GM21423 (cell line): ENCODE data around the gene RRP7A.
"Not testable (repeated sequence)": the region's sequence is repeated elsewhere in the genome, so short reads cannot be mapped to it uniquely, and the experiment has no call there.

ENCODE experiments used
- ATAC-seq: cut with Tn5 transposase; IDR thresholded peaks from one replicate; pipeline ENCODE4 v1.9.1; 2021; ENCODE audit warnings: mild to moderate bottlenecking, moderate library complexity; ENCODE audit not compliant: unreplicated experiment

RRP7A gene

DNA sequence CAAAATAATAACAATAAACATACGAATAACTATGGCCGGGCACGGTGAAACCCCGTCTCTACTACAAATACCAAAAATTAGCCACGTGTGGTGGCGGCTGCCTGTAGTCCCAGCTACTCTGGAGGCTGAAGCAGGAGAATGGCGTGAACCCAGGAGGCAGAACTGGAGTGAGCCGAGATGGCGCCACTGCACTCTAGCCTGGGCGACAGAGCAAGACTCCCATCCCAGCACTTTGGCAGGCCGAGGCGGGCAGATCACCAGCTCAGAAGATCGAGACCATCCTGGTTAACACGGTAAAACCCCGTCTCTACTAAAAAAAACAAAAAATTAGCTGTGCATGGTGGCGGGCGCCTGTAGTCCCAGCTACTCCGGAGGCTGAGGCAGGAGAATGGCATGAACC, 17.0 kb upstream of the RRP7A start:
- ATAC-seq, result not testable (repeated sequence)

DNA sequence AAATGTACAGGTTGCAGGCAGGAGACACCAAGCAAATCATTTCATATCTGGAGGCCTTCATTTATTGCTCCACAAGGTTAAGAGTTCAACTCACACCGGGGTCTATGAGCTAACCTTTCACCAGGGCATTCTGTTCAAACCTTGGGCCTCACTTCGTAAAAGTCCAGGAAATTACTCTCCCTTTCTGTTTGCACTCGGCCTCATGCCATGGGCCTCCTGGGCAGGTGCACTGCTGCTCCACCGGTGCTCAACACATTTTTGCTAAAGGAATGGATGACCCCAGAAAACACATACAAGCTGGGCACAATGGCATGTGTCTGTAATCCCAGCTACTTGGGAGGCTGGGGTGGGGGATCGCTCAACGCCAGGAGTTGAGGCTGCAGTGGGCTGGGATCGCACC, 16.6 kb upstream of the RRP7A start:
- ATAC-seq, result no peak

DNA sequence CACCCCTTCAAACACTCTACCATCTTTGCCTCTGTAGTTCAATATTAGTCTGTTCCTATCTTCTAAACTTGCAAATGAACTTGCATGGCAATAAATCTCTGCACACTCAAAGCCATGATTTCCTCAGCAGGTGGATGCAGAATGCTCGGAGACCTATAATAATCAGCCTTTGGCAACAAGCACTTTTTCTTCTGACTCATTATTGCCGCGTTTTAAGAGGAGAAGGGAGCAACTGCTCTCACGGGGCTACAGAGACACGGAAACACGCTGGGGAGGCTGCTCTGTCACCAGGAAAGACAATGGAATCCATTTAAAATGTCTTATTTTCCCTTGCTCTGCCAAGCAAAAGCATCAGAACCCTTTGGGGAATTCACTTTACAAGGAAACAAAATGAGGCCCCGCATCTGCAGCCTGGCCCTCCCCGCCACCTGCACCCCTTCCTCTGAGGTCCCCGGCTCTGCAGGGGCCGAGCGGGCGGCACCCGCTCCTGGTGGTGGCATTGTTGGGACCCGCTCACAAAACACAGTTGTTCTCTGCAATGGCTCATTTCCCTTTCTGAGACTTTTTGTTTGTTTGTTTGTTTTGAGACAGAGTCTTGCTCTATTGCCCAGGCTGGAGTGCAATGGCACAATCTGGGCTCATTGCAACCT, 15.6 kb upstream of the RRP7A start:
- not testable (repeated sequence) for ATAC-seq

DNA sequence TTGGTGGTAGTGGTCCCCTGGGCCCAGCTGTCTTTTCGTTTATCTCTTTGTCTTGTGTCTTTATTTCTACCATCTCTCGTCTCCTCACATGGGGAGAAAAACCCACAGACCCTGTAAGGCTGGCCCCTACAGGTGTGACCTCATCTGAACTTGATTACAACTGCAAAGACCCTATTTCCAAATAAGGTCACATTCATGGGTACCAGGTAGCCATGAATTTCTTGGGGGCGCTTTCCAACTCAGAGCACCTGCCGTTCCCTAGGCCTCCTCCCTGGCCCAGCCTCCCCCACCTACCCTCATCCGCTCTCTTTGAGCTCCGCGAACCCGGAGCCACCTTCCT, 14.0 kb upstream of the RRP7A start:
- no peak for ATAC-seq

DNA sequence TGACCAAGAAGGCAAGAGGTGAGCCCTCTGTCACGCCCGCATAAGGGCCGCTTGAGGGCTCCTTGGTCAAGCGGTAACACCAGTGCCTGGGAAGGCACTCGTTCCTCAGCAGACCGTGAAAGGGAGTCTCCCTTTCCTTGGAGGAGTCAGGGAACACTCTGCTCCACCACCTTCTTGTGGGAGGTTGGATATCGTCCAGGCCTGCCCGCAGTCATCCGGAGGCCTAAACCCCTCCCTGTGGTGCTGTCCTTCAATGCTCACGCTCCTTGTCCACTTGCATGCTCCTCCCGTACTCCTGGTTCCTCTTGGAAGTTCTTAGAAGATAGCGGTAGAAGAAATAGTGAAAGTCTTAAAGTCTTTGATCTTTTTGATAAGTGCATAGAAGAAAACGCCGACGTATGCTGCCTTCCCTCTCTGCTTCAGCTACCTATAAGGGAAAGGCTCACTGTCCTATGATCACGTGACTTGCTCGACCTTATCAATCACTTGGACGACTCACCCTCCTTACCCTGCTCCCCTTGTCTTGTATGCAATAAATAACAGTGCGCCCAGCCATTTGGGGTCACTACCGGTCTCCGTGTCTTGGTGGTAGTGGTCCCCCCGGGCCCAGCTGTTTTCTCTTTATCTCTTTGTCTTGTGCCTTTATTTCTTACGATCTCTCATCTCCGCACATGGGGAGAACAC, 11.9 kb upstream of the RRP7A start:
- ATAC-seq, result not testable (repeated sequence)

DNA sequence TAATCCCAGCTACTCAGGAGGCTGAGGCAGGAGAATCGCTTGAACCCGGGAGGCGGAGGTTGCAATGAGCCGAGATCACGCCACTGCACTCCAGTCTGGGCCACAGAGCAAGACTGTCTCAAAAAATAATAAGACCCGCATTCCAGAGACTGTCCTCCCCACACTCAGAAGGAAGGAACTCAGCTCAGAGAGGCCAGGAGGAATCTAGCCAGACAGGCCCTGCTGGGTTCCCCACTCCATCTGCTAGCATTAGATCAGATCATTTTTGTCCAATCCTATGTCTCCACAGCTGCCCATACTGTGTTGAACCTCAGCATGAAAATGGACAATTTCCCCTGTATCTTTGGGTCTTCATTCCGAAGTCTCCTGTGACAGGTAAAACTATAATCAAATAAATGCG, 9.8 kb upstream of the RRP7A start:
- not testable (repeated sequence) for ATAC-seq

DNA sequence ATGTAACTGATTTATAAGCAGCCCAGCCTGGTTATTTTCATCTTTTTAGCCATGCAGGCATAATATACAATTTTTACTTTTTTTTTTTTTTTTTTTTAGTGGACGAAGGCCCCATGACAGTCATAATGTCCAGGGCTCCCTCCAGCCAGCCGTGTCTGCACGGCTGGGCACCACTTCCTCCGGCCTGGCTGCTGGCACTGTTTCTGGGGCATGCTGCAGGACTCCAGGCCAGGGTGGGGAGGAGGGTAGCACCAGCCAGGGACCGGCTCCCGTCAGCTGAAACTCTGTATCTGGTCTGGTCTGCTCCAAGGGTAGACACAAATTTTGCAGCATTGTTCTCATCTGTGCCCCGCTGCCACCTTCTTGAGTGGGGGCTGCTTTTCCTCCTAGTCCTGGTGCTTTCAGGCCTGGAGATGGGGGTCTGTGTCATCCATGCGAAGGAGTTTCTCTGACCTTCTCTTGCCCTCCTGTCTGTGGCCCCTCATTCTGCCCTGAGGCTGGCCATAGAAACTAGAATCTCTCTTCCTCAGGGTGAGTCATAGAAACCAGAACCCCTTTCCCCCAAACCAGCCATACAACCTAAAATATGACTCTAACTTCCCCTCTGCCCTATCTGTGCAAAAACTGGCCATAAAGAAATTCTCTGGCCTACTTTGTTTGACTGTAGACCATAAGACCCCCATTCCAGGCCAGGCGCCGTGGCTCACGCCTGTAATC, 9.2 kb upstream of the RRP7A start:
- no peak for ATAC-seq

DNA sequence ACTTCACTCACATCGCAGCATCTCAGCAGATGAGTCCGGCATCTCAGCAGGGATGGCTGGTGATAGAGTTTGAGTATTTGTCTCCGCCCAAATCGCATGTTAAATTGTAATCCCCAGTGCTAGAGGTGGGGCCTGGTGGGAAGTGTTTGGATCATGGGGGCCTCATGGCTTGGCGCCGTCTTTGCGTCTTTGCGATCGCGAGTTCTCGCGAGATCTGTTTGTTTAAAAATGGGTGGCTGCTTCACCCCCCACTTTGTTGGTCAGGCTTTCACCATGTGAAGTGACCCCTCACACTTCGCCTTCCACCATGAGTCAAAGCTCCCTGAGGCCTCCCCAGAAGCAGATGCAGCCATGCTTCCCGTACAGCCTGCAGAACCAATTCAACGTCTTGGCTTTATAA, 3.0 kb upstream of the RRP7A start:
- ATAC-seq, result no peak

DNA sequence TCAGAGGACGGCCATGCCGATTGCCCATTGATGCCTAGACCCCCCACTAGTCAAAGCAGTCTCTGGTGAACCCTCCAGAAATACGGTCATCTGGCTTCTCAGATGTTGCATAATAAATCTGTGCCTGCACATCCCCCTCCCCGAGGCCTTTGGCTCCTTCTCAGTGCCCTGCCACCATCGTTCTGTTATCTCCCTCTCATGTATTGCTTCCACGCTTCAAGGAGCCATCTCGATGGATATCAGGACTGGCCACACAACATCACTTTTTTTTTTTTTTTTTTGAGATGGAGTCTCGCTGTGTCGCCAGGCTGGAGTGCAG, 1.6 kb upstream of the RRP7A start:
- ATAC-seq, result no peak

DNA sequence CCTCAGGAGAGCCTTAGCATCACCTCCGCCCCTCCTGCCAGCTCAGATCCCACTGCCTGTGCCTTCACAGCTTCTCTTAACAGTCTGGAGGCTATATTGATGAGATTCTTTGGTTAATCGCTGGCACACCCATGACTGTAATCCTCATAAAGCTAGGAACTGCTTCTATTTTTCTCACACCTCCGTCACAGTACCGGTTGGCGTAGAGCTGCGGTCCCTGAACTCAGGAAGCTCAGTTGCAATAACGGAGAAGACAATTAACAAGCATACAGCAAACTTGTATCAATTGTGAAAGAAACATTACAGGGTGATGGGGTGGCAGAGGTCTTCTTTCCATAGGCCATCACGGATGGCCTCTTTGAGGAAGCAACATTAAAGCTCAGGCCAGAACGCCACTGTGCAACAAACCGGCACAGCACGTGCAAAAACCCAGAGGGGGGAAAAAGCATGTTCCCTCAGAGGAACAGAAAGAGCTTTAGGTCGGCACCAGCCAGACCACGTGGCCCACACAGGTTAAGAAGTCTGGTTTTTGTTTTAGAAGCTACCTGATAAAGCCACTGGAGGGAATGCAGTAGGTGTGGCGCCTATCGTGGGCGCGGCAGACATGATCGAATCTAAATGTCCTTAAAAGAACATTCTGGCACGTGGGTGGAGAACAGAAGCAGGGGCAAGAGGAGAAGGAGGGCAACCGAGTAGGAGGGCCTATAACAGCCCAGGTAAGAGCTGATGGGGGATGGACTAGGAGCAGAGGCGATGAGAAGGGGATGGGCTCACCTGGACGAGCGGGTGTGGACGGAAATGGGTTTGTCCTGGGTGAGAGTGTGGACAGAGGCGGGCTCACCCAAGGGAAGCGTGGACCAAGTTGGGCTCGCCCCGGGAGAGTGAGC, 715 bp downstream of the RRP7A start:
- ATAC-seq, result peak; percentile 20

DNA sequence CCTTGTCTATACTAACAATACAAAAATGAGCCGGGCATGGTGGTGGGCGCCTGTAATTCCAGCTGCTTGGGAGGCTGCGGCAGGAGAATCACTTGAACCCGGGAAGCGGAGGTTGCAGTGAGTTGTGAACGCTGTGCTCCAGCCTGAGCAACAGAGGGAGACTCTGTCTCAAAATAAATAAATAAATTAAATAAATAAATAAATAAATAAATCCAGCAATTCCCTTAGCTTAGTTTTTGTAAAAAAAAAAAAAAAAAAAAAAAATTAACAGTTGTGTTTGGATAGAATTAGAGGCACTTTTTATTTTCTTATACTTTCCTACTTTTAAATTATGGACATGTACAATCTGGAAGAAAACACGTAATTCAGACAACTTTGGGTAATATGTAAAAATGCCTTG, 2.5 kb downstream of the RRP7A start:
- ATAC-seq, result not testable (repeated sequence)

DNA sequence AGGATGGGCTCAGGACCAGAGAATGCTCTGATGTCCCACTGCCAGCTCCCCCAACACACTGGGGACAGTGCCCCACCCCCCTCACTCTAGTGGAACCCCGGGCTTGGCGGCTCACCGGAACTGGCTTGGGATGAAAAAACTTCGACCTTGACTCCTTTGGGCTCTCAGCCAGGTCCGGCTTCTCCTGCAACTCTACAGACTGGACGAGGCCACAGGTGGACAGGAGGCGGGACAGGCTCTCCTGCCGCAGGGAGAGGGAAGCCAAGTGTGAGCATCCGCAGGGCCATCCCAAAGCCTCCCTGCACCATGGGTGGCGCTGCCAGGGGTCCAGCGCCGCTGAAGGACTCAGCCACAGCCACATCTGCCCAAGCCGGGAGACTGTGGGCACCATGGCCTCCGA, 3.7 kb downstream of the RRP7A start:
- ATAC-seq, result no peak

DNA sequence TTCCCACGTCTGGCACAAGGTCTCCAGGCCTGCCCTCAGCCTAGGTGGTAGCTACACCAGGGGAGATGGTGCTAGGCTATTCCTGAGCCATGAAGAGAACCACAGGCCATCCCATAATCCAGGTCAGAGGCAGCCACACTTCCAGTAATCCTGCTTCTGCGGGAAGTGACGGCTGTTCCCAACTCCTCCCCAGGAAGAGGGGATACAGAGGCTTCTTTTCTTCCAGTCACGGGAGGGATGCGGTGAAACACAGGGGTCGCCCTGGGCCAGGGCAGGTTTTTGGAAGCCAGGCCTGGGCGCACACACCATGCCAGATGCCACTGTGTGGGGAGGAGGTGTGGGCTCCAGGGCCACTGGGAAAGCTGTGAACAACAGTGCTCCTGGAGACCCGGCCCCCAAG, 4.3 kb downstream of the RRP7A start:
- not testable (repeated sequence) for ATAC-seq

DNA sequence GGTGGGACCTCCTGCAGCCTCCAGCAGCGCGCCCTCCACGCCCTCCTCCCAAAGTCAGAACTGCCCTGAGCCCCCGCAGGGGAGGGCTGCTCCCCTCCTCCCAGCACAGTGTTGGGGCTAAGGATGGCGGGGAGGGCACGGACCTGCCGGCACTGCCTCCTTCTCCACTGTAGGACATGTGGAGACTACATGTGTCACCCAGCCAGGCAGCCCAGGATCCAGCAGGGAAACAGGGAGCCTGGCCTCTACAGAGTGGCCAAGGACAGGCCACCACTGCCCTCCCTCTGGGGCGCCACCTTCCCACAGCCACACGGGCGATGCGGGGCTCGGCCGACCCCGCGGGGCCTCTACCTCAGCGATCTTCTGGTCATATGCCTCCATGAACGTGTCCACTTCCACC, 5.3 kb downstream of the RRP7A start:
- not testable (repeated sequence) for ATAC-seq

DNA sequence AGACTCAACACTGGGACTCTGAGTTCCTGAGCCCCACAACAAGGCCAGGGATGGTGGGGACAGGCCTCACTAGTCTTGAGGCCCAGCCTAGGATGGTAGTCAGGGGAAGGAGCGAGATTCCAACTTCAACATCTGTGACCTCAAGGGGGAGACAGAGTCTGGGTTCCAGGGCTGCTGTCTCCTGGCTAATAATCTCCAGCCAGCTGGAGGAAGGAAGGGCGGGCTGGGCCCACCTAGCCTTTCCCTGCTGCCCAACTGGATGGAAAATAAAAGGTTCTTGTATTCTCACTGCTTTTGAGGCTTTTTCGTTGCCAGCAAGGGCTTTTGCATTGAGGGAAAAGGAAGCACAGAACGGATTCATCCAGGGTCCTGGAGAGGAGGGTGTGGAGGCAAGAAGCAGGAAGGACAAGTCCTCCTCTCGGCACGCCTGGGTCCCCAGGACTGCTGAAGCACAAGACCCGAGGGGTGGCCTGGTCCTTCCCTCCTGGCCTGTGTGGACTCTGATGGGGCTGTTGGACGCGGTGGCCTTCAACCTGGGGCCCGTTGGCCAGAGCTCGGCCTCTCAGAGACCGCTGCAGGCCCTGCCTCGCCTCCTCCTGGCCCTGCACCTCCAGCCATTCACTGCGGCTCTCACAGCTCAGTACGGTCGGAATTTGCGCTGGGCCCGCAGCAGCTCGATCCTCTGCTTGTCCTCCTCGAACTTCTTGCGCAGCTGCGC, 7.2 kb downstream of the RRP7A start:
- ATAC-seq, result not testable (repeated sequence)

DNA sequence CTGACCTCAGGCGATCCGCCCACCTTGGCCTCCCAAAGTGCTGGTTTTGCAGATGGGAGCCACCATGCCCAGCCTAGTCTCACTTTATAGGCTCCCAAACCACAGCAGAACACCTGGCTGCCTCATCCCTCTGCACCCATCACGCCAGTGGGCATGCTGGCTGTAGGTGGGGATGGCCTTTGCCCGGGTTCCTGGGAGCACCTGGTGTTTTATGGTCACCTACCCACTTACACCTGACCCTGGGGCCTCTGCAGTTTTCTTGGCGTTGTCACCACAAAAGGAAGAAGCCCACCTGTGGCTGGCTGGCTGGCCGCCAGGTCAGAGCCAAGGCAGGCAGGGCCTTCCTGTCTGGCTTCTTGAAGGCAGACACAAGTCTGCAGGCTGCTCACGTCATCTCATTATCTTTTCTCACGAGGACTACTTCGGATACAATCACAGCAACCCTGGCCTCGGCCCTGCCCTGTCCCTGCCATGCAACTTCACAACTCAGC, 8.2 kb downstream of the RRP7A start:
- no peak for ATAC-seq

DNA sequence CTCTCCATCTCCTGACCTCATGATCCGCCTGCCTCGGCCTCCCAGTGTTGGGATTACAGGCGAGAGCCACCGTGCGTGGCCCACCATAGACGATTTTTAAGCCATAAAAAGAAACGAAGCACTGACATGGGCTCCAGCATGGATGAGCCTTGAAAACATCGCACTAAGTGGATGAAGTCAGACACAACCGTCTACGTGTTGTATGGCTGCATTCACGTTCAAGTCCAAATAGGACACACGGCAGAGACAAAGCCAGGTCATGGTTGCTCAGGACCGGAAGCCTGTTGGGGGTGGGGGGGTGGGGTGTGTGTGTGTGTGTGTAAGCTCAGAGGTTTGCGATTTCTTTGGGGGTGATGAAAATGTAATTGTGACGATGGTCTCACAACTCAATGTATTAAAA, 10.0 kb downstream of the RRP7A start:
- no peak for ATAC-seq

DNA sequence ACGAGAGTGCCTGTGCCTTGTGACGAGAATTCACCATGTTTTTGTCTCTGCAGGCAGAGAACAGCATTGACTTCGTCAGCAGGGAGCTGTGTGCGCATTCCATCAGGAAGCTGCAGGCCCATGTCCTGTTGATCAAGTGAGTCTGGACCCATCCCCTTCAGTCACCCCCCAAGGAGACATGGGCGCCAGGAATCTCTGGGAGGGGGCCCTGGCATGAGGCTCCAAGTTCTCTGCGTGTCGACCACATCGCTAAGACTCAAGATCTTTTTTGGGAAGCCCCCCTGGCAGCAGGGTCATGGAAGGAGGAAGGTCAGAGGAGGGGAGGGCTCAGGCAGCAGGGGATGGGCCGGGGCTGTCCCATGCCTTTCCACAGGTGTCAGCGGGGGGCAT, 10.6 kb downstream of the RRP7A start:
- ATAC-seq, result not testable (repeated sequence)

DNA sequence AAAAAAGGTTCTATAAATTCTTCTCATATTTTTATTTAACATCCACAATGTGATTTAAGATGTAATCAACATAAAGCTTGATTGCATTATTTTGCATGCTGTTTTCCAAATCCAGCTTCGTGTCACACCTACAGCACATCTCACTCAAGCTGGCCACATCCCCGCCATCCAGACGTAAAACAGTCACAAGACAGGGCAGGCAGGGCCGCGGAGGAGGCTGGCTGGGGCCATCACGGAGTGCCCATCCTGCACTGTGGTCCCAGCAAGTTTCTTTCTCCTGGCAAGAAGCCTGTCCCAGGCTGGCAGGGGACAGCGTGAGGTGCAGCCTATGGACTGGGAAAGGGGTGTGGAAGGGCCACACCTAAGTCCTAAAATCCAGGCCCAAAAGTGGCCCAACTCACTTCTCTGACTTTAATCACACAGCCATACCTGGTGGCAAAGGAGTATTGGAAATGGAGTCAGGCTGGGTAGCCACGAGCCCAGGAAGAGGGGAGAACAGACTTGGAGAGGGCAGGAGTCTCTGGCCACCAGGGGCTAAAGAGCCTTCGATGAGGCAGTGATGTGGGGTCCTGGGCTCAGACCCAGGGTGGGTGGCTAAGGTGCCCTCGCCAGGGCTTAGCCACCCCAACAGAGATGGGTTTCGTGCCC, 11.1 kb downstream of the RRP7A start:
- not testable (repeated sequence) for ATAC-seq

DNA sequence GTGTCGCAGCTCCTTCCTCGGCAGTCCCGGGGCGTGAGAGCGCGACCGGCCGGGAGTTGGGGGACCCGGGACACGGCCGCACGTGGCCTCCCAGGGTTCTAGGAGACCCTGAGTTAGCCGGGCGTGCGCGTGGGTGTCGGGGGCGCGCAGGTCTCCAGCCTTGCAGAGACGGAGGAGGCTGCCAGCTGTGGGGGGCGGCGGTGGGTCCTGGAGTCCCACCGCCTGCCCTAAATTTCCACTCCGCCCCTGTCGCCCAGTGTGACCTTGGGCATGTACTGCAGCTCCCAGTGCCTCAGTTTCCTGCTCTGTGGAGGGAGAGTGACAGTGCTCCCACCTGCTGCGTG, 18.8 kb downstream of the RRP7A start:
- no peak for ATAC-seq
